Stimulated activated CD8-positive, alpha-beta memory T cell treated with anti-CD3 and anti-CD28 coated beads, Interleukin-4, amount 100 ng/mL, for 24 hours (primary cell): ENCODE measurements around the gene CLTC.
"Not testable (repeated sequence)": the region's sequence is repeated elsewhere in the genome, so short reads cannot be mapped to it uniquely, and the experiment has no call there.

Source experiments
- DNase-seq: peaks from one replicate; pipeline ENCODE4 v3.0.0-alpha.2; 2020; ENCODE audit warnings: low read depth

CLTC gene

DNA sequence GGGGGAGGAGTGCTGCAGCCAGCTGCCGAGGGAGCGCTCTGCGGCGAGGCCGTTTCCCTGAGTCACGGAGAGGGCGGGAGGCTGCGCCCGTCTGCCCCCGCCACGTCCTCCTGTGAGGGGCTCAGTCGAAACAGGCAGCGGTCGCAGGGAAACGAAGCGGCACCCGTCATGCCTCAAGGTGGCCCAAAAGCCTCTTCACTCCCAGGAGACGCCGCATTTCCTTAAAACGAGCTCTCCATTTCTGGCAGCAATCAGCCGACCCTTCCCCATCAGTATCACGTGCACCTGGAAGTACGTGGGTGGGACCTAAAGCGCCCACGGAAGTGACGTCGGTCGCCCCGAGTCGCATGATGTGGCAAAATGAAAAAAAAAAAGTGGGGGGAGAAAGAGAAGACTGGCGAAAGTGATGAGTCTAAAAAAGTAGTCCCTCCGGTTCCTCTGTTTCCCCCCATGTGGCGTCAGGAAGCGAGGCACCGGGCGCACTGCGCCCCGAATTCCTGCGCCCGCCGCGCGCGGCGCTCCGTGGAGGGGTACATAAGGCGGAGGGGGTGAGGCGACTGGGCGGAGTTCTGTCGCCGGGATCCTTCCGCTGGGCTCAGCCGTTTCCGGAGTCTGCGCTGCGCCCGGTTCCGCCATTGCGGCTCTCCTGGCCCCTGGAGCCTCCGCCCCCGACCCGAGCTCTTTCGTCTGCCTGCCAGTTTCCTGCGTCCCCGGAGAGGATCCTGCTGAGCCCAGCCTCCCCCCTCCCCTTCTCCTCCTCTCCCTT, at the start of gene CLTC:
CLTC (plus strand) TSS at position 598 of the 766 bp plus-strand sequence. CDS start 237 bp downstream, outside the sequence.
- peak; percentile 90 for DNase-seq

DNA sequence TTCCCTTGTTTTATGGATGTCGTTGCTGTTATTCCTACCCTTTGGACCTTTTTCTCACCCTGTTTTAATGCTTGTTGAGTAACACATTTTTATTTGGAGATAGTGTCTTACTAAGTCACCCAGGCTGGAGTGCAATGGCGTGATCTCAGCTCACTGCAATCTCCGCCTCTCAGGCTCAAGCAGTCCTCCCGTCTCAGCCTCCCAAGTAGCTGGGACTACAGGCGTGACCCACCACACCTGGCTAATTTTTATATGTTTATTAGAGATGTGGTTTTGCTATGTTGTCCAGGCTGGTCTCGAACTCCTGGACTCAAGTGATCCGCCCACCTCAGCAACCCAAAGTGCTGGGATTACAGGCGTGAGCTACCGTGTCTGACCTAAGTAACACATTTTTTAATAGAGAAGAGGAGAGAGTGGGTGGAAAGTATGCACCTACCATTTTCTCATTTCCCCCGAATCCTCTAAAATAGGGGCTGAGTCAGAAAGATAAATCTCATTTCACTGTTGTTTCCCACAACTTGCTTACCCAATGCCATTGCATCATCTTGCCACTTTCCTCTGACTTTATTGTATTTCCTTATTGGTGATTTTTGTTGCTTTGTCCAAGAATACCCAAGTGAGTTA, 47.3 kb upstream of the CLTC start:
- DNase-seq = no peak

DNA sequence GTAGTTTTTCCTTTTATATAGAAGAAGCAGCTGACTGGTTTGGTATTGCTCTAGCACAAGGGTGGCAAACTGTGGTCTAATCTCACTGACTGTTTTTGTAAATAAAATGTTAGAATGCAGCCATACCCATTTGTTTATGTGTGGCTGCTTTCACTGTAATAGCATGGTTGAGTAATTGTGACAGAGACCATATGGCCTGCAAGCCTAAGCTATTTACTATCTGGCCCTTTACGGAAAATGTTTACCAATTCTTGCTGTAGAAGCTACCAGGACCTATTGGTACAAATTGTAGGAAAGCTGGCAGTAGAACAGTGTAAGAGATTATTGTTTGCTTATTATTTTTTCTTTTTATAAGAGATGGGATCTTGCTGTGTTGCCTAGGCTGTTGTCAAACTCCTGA, 35.5 kb upstream of the CLTC start:
- DNase-seq = not testable (repeated sequence)

DNA sequence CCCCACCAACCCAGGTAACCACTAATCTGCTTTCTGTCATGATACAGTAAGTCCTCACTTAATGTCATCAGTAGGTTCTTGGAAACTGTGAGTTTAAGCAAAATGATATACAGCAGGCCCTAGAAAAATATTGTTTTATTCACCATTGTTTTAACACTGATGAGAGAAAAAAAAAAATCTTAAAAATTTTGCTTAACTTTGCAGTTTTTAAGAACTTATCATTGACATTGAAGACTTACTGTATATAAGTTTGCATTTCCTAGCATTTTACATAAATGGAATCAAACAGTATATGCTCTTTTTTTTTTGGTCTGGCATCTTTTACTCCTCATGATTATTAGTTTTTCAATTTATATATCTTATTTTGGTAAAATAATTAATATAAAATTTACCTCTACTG, 19.5 kb upstream of the CLTC start:
- DNase-seq = no peak

DNA sequence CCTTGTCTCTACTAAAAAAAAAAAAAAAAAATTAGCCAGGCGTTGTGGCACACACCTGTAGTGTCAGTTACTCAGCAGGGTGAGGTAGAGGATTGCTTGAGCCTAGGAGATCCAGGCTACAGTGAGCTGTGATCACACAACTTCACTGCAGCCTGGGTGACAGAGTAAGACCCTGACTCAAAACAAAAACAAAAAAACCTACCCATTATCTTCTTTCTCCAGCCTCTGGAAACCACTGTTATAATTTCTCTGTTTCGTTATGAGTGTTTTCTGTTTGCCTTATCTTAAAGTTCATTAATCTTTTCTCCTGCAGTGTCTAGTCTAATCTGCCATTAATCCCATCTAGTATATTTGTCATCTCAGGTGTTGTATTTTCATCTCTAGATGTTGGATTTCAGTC, 18.6 kb upstream of the CLTC start:
- no peak for DNase-seq

DNA sequence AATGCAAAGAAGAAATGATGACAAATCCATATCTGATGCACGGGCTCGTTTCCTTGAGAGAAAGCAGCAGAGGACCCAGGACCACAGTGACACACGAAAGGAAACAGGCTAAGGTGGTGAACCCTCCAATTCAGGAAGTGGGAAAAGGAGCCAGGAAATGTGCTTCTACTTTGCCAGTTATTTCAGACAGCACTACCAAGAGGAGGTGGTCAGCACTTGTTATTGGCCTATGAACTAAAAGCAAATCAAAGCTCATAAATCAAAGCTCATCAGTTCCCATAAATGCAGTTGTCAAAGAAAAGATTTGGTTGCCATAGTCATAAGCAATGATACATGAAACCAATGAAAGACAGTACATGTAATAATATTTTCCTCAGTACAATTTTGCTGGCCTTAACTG, 12.6 kb upstream of the CLTC start:
- DNase-seq = no peak

DNA sequence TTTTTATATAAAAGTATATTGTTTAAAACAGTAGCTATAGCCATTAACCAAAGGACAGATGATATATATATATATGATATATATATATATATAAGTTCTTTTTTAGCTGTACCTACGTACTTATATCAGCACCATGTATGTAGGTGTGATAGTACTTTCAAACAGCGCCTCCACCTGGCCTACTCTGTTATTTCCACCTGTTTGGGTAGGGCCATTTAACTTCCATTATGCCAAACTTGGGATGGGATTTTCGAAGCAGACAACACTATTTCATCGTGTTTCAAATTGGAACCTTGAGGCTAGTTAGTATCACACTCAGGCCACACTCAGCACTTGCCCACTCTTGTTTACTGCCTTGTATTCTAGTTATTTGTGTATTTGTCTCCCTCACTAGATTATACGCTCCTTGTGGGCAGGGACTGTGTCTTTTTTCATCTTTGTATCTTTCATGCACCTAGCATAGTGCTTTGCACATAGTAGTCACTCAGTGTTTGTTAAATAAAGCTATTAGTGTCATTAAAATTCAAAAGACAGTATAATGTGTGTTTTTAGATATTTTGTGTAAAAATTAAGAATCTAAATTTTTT, 11.8 kb upstream of the CLTC start:
- DNase-seq = no peak

DNA sequence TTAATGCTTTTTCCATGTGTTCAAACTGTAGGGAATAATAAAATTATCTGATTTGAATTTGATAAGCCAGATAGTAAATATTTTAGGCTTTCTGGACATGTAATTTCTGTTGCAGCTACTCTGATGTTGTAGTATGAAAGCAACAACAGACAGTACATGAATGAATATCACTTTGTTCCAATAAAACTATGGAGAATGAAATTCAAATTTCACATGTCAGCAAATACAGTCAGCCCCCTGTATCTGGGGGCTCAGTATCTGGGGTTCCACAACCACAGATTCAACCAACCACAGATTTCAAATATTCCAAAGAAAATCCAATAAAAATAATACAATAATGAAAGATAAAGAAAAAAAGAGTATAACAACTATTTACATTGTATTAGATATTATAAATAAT, 8.2 kb upstream of the CLTC start:
- no peak for DNase-seq

DNA sequence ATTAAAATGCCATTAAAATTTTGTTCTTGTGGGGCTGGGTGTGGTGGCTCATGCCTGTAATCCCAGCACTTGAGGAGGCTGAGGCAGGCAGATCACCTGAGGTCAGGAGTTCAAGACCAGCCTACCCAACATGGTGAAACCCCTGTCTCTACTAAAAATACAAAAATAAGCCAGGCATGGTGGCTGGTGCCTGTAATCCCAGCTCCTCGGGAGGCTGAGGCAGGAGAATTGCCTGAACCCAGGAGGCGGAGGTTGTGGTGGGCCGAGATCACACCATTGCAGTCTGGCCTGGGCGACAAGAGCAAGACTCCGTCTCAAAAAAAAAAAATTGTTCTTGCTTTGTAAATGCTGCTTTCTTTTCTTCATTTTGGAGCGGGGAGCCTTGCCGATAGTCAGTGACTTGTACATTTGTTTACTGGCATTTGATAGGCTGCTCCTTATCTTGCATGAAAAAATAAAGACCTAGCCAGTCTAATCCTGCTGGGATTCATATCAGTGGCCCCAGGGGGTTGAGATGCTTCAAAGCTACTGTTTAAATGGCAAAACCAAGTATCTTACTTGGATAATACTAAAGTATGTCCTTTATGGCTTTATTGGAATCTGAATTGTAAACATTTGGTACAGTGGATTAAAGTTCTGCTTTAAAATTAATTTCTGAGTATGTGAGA, 3.3 kb upstream of the CLTC start:
- DNase-seq = no peak

DNA sequence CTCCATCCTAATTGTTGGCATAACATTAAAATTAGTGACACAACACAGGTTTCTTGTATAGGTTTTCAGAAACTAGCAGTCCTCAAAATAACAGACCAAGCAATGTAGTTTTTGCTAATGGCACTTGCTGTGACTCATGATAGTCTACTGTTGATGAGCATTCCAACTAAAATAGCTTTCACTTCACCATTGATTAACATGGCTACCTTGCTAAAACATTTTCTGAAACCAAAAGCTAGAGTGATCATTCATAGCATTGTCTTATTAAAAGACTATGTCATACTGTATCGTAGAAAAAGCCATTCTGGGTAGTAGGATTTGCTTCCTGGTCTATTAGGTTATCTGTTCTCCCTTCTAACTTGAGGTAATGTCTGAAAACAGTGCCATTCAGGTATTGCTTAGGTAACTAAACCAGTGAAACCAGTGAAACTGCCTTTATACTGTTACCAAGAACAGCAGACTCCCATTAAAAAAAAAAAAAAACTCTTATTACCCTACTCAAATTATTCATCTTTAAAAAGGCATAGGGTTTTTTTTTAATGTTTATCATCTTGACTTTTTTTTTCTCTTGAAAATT, 2.5 kb upstream of the CLTC start:
- DNase-seq = no peak

DNA sequence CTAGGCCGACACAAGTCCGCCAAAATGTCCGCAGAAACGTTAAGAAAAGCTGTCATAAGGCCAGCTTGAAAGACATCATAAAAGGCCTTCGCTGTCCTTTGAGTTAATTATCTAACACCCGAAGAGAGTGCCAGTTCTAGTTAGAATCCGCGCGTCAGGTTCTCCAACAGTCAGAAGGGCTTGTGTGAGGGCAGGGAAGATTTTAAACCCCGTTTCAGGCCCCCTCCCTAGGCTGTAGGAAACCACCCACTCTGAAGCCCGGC, 729 bp upstream of the CLTC start:
- DNase-seq = no peak

DNA sequence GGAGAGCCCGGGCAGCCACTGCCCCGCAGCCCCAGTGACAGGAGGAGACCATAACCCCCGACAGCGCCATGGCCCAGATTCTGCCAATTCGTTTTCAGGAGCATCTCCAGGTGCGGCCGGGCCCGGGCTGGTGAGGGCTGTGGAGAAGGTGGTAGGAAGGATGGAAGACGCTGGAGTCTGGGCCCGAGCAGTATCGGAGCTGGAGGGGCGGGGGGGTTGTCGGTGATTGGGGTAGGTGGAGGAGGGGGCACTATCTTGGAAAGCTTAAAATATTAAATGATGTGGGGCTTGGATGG, 317 bp downstream of the CLTC start:
- no peak for DNase-seq

DNA sequence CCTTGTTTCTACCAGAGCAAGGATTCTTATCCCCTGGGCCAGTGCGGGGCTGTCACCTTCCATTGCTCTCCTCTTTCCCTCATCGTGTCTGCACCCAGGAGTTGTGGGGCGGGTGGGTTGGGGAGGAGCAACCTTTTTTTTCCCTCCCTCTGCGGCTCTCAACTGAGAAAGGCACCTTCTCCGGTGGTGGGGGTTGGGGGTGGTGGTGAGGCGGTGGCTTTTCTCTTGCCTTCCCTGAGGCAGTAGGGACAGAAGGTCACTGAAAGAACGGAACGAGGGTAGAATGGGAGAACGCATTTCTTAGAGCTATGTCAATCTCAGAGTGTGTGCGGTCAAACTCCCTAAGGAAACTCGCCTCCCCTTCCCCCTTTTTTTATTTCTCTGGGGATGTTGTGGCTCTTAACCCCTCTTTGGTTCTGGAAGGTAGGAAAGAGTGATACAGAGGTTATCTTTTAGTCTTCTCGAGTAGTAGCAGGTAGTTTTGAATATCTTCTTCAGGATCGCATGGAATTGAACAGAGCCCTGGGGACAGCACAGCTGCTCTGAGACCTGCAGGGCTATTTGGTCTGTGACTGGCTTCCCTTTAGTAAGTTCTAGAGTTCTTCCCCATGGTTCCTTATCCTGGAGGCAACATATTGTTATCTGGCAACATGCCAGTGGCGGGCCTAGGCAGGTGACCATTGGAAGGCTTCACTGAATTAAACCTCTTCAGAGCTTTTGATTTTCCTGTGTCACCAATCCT, 994 bp downstream of the CLTC start:
- DNase-seq = peak; percentile 37

DNA sequence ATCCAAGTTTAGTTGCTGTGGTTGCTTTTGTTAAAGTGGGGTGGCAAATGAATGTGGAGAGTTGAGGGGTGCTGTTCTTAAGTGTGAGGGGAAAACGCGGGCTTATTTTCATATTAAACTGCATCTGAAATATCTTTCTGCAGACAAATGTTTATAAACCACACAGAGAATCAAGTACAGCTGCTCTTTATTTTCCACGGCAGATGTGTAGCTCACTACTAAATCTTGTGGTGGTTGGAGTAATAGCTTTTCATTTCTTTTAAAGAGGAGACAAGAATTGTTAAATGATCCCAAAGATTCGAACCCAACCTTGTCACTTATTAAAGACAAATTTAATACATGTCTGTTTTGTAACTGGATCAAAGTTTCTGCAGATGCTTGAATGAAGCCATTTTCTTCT, 2.1 kb downstream of the CLTC start:
- no peak for DNase-seq

DNA sequence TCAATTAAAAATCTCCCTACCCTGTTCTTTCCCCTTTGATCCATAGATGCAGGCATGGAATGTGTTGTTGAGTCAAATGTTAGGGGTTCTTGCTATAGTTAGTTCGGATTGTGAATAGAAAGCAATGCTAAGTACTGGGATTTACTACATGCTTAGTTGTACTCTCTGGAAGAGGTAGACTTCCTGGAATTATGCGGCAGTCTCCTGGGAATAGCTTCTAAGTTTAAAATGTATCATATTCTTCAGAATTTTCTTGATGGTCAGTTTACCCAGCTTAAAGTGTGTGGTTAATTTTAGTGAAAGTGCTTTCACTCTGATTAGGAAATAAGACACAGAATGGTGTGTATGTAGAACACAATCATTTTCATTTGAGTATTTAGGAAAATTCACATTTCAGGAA, 3.5 kb downstream of the CLTC start:
- DNase-seq = no peak

DNA sequence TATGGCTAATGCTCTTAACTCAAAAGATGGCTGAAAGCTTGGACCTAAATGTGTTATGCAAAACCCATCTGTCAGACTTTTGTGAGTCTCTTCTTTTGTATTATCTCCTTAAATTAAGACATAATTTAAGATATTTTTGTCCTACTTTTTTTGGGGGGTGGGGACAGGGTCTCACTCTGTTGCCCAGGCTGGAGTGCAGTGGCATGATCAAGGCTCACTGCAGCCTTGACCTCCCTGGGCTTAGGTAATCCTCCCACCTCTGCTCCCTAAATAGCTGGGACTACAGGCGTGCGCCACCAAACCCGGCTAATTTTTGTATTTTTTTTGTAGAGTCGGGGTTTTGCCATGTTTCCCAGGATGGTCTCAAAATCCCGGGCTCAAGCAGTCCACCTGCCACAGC, 7.1 kb downstream of the CLTC start:
- no peak for DNase-seq

DNA sequence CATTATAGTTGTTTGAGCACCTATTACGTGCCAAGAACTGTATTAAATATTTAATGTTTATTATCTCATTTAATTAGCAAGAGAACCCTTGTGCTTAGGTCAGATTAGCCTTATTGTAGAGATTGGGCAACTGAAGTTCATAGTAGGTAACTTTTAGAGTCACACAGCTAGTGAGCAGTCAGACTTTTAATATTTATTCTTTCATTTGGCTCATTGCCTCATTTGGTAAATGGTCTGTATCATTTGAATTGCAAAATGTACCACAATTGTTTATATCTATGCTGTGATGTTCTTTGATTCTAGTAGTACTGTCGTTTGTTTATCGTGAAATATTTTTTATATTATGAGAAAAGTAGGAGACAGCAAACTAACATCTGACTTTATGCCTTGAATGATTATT, 7.6 kb downstream of the CLTC start:
- no peak for DNase-seq

DNA sequence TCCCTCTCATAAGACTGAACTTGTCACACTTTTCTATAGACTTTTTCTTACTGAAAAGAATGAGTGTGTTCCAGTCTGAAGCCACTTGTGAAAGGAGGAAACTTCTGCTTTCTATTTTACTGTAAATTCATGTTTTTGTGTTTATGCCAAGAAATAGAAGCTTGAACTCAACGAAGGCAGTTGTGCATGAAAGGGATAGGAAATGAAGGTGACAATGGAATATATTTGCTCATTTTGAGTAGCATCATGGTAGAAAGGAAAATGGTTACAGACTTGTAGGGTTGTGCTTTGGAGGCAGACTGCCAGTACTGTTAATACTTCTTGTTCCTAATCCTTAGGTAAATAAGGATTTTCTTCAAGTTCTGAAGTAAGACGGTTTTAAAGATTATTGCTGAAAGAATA, 8.1 kb downstream of the CLTC start:
- no peak for DNase-seq

DNA sequence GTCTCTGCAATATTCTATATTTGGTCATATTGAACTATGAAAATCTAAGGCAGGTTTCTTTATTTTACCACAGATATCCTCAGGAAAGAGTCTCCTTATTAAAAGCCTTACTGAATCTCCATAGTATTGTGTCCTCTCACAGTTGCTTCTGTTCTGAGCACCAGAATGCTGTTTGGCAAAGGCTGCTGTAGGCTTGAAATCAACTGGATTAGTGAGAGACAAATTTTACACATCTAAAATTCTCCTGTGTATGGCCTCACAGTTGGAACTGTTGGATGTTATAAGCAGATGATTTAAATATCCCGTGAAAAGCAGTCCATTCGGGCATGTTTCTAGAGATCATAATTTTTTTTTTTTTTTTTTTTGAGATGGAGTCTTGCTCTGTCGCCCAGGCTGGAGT, 9.5 kb downstream of the CLTC start:
- no peak for DNase-seq

DNA sequence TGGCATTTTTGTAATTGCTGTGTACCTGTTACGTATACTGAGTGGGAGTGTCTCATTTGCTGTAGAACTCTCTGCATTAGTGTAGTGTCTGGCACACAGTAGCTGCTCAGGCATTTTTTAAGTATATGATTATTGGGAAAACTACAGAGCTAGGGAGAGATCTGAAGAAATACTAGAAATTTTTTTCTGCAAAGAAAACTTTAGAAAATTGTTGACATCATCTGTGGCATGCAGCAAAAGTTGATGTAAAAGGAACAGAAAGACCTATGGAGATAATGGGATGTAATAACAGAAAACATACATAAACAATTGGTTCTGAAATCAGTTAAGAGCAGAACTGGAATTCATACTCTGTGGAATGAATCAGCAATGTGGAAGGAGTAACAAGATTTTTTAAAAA, 11.6 kb downstream of the CLTC start:
- DNase-seq = no peak

DNA sequence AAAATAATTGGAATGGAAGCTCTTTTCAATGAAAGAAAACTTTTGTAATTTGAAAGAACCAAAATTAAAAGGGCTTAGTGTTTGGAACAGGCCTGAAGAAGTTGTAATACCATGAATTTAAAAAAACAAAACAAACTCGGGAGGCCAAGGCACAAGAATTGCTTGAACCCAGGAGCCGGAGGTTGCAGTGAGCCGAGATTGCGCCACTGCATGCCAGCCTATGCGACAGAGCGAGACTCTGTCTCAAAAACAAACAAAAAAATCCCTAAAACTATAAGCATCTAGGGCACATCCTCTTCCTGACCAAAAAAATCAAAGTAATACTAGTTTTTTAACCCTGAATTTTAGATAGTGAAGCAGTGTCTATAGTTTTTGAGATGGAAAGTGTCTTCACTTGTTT, 12.7 kb downstream of the CLTC start:
- no peak for DNase-seq

DNA sequence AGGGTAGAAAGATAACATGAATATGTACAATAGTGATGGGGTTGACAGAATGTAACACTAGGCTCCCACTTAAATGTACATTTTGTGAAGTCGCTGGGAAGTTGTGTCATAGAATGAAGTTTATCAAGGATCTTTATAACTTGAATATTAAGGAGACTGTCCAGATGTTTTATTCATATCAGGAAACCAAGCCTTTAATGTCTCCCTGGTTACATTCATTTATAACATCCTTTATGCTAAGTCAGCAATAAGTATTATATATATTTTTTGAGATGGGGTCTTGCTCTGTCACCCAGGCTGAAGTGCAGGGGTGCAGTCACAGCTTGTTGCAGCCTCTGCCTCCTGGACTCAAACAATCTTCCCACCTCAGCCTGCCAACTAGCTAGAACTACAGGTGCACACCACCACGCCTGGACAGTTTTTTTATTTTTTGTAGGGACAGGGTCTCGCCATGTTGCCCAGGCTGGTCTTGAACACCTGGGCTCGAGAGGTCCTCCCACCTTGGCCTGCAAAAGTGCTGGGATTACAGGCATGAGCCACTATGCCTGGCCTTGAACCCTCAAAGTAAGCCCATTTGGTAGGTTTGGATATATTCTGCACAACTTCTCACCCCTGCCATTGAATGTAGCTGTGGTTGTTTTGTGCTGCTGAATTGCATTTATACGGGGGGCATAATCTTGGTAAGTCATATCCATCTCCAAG, 14.1 kb downstream of the CLTC start:
- no peak for DNase-seq
